GM12891 (cell line): Measurements from ENCODE around the gene NCBP1.

Experiments used
- PAX5 ChIP-seq: IDR thresholded peaks from 2 replicates; pipeline ENCODE4 v1.6.1; 2011; ENCODE audit warnings: low read length, moderate library complexity, mild to moderate bottlenecking; ENCODE audit not compliant: insufficient read depth, severe bottlenecking
- POLR2A ChIP-seq: IDR thresholded peaks from 2 replicates; pipeline ENCODE4 v1.6.1; 2011; ENCODE audit warnings: low read depth, low read length, control low read depth
- POLR2AphosphoS5 ChIP-seq: IDR thresholded peaks from 2 replicates; pipeline ENCODE4 v1.6.1; 2011; ENCODE audit warnings: low read depth, low read length, control low read depth

DNA sequence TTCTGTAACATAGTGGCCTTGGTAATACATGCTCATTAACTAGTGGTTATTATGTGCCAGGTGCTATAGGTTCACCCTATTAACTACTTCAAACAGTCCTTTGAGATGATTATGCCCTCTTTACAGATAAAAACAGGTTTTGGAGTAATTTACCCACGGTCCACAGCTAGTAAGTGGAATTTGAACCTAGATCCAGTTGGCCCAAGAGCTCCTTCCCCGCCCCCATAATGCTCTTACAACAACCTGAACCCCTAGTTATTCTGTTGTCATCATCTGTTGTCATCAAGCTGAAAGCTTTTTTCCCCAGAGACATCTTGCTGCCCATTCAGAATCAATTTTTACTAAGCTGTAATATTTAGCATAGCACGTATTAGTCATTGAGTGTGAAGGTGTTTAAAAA lies 40.3 kb downstream of the NCBP1 start:
- TF ChIP-seq POLR2A (no peak), PAX5 (no peak), POLR2AphosphoS5 (no peak)
